HCT116 (cell line): ENCODE measurements around the gene MSI2. TPM values are rescaled to one million over a fixed set of nuclear protein-coding genes. Genes with fewer than 3 reads are reported as not detected.

ENCODE experiments used
- ATAC-seq: fragments of 200-7000 bp; cut with Tn5 transposase; 2 replicates; pipeline ENCODE4 v1.9.1; 2020; ENCODE audit warnings: mild to moderate bottlenecking, moderate library complexity
- BruUV-seq: library from RNA; stranded (reverse); fragments of 400-500 nt; replicated peaks from 2 replicates; lab custom pipeline; 2021; lab: Mats Ljungman, UMichigan
- CTCF ChIA-PET: fragments of 300-600 bp; sonication (Branson Sonifier 250); formaldehyde crosslinking; loops from one replicate; lab custom pipeline; 2021; ENCODE audit warnings: antibody characterized with exemption; lab: Charles Lee
- POLR2A ChIA-PET: fragments of 300-600, 350-600 bp; sonication (Branson Sonifier 250); formaldehyde crosslinking; loops from one replicate; lab custom pipeline; 2021; ENCODE audit warnings: antibody characterized with exemption; lab: Charles Lee
- RAD21 ChIA-PET, 2 experiments: fragments of 300-600 bp; sonication (Branson Sonifier 250); formaldehyde crosslinking; loops; one replicate each; lab custom pipeline; 2023; ENCODE audit warnings: low total read pairs in 2 of 2; ENCODE audit not compliant: uncharacterized antibody in 2 of 2, unreplicated experiment in 2 of 2, low non-redundant PET in 1 of 2; lab: Charles Lee
- DNase-seq: peaks from one replicate; pipeline ENCODE4 v3.0.0-alpha.2; 2010; ENCODE audit warnings: low read depth, low spot score
- H2AFZ ChIP-seq: fragments of 200-600 bp; shearing (Covaris generic), sonication (generic); 2 replicates; pipeline ENCODE4 v1.6.1; 2017; ENCODE audit warnings: low read depth, mixed run types, mixed read lengths, antibody characterized with exemption, low read length; ENCODE audit not compliant: poor library complexity, severe bottlenecking
- H3K27ac ChIP-seq: 2 replicates; pipeline ENCODE4 v1.5.1; 2012; ENCODE audit warnings: low read depth, low read length
- H3K27me3 ChIP-seq: fragments of 200-600 bp; sonication (generic); 2 replicates; pipeline ENCODE4 v1.6.1; 2016; ENCODE audit warnings: mixed run types, low read length, mixed read lengths; ENCODE audit not compliant: insufficient read depth
- H3K36me3 ChIP-seq, 2 experiments: fragments of 200-500 bp in 1 of 2; fragments of 200-600 bp in 1 of 2; sonication (Bioruptor generic) in 1 of 2; sonication (generic) in 1 of 2; 2 replicates each; pipeline versions ENCODE4 v1.5.1 to v1.6.1; 2014 to 2016; ENCODE audit warnings: low read length in 2 of 2, inconsistent platforms in 1 of 2, mixed read lengths in 1 of 2, mixed run types in 1 of 2; ENCODE audit not compliant: insufficient read depth in 2 of 2, control insufficient read depth in 1 of 2
- H3K4me1 ChIP-seq, 2 experiments: fragments of 200-600 bp in 1 of 2; sonication (generic) in 1 of 2; 2 replicates each; pipeline versions ENCODE4 v1.5.1 to v1.6.1; 2012 to 2017; ENCODE audit warnings: low read length in 2 of 2, inconsistent platforms in 1 of 2, mild to moderate bottlenecking in 1 of 2, mixed read lengths in 1 of 2, mixed run types in 1 of 2, moderate library complexity in 1 of 2; ENCODE audit not compliant: insufficient read depth in 2 of 2, control insufficient read depth in 1 of 2
- H3K4me2 ChIP-seq: fragments of 200-600 bp; sonication (generic); 2 replicates; pipeline ENCODE4 v1.6.1; 2017; ENCODE audit warnings: mixed run types, low read length, mixed read lengths
- H3K4me3 ChIP-seq, 2 experiments: fragments of 200-600 bp in 1 of 2; sonication (generic) in 1 of 2; replicated peaks in 1 of 2; 2 replicates each; pipeline ENCODE4 v1.5.1; 2011 to 2016; ENCODE audit warnings: low read length in 2 of 2, control low read depth in 1 of 2, low read depth in 1 of 2, mild to moderate bottlenecking in 1 of 2, mixed read lengths in 1 of 2, mixed run types in 1 of 2
- H3K79me2 ChIP-seq: fragments of 200-600 bp; sonication (generic); 2 replicates; pipeline ENCODE4 v1.6.1; 2017; ENCODE audit warnings: mild to moderate bottlenecking, mixed run types, low read length, moderate library complexity, mixed read lengths; ENCODE audit not compliant: insufficient read depth
- H3K9ac ChIP-seq: fragments of 200-600 bp; sonication (generic); 2 replicates; pipeline ENCODE4 v1.6.1; 2016; ENCODE audit warnings: low read length, mixed read lengths
- H3K9me2 ChIP-seq: fragments of 200-600 bp; sonication (generic), shearing (Covaris generic); 2 replicates; pipeline ENCODE4 v1.6.1; 2017; ENCODE audit warnings: mixed run types, mild to moderate bottlenecking, moderate library complexity; ENCODE audit not compliant: insufficient read depth
- H3K9me3 ChIP-seq, 2 experiments: fragments of 200-500 bp in 1 of 2; fragments of 200-600 bp in 1 of 2; sonication (Bioruptor generic) in 1 of 2; sonication (generic) in 1 of 2; 2 replicates each; pipeline ENCODE4 v1.6.1; 2014 to 2017; ENCODE audit warnings: low read length in 2 of 2, mixed read lengths in 2 of 2, inconsistent platforms in 1 of 2, low read depth in 1 of 2, mild to moderate bottlenecking in 1 of 2, mixed run types in 1 of 2, moderate library complexity in 1 of 2; ENCODE audit not compliant: control insufficient read depth in 1 of 2, insufficient read depth in 1 of 2
- H4K20me1 ChIP-seq: fragments of 200-600 bp; sonication (generic), shearing (Covaris generic); 2 replicates; pipeline ENCODE4 v1.6.1; 2017; ENCODE audit warnings: mixed run types, mild to moderate bottlenecking, moderate library complexity; ENCODE audit not compliant: insufficient read depth
- ATF3 ChIP-seq: IDR thresholded peaks from 2 replicates; pipeline ENCODE4 v1.6.1; 2012
- CBX3 ChIP-seq: IDR thresholded peaks from 2 replicates; pipeline ENCODE4 v1.6.1; 2012; ENCODE audit warnings: low read depth
- CEBPB ChIP-seq: IDR thresholded peaks from 2 replicates; pipeline ENCODE4 v1.6.1; 2012; ENCODE audit warnings: low read depth
- EGR1 ChIP-seq: IDR thresholded peaks from 2 replicates; pipeline ENCODE4 v1.6.1; 2012; ENCODE audit warnings: low read depth
- EZH2 ChIP-seq: fragments of 200-600 bp; sonication (generic); IDR thresholded peaks from 2 replicates; pipeline ENCODE4 v1.6.1; 2017; ENCODE audit warnings: antibody characterized with exemption, mixed run types
- EZH2phosphoT487 ChIP-seq: fragments of 200-600 bp; IDR thresholded peaks from 2 replicates; pipeline ENCODE4 v1.6.1; 2018; ENCODE audit warnings: antibody characterized with exemption, borderline replicate concordance
- FOSL1 ChIP-seq: IDR thresholded peaks from 2 replicates; pipeline ENCODE4 v1.6.1; 2012; ENCODE audit warnings: low read depth
- JUND ChIP-seq: IDR thresholded peaks from 2 replicates; pipeline ENCODE4 v1.6.1; 2012
- MAX ChIP-seq: IDR thresholded peaks from 2 replicates; pipeline ENCODE4 v1.6.1; 2012
- POLR2AphosphoS5 ChIP-seq: IDR thresholded peaks from 2 replicates; pipeline ENCODE4 v1.6.1; 2011; ENCODE audit warnings: mild to moderate bottlenecking, low read depth, low read length, moderate library complexity
- RAD21 ChIP-seq: IDR thresholded peaks from 2 replicates; pipeline ENCODE4 v1.6.1; 2012; ENCODE audit warnings: low read depth, mild to moderate bottlenecking
- SIN3A ChIP-seq: IDR thresholded peaks from 2 replicates; pipeline ENCODE4 v1.6.1; 2012; ENCODE audit warnings: low read depth
- SP1 ChIP-seq: IDR thresholded peaks from 2 replicates; pipeline ENCODE4 v1.6.1; 2012; ENCODE audit warnings: low read depth
- SRF ChIP-seq: IDR thresholded peaks from 2 replicates; pipeline ENCODE4 v1.6.1; 2012; ENCODE audit warnings: low read depth
- TCF7L2 ChIP-seq: IDR thresholded peaks from 2 replicates; pipeline ENCODE4 v1.7.0; 2011; ENCODE audit warnings: borderline replicate concordance, inconsistent platforms; ENCODE audit not compliant: insufficient read depth, insufficient read length; ENCODE audit errors: extremely low read depth
- YY1 ChIP-seq: IDR thresholded peaks from 2 replicates; pipeline ENCODE4 v1.6.1; 2011; ENCODE audit warnings: low read length, low read depth, moderate library complexity, mild to moderate bottlenecking; ENCODE audit not compliant: insufficient replicate concordance; ENCODE audit errors: extremely low read depth
- ZBTB33 ChIP-seq: IDR thresholded peaks from 2 replicates; pipeline ENCODE4 v1.6.1; 2011; ENCODE audit warnings: mild to moderate bottlenecking, low read length, moderate library complexity; ENCODE audit not compliant: insufficient replicate concordance; ENCODE audit errors: extremely low read depth
- ZNF274 ChIP-seq: fragments of 200-500 bp; sonication (Bioruptor generic); IDR thresholded peaks from 2 replicates; pipeline ENCODE4 v1.6.1; 2014; ENCODE audit warnings: mild to moderate bottlenecking, low read depth, low read length, inconsistent platforms
- intact Hi-C: fragments of 100-400 bp; cut with micrococcal nuclease; formaldehyde crosslinking; loops from 2 replicates; pipeline ENCODE4 v1.10.0; 2022
- total RNA-seq: library from RNA; stranded (reverse); gene quantifications from one replicate; pipeline ENCODE4 v1.2.1, GENCODE V29; 2021; ENCODE audit not compliant: unreplicated experiment
- TF ChIP-seq, protein P1 (sequence below), 3 experiments: fragments of 200-600 bp in 1 of 3; sonication (generic) in 1 of 3; IDR thresholded peaks in 2 of 3; conservative IDR thresholded peaks in 1 of 3; 2 replicates each; pipeline ENCODE4 v1.5.1; 2012 to 2017; ENCODE audit warnings: low read depth in 2 of 3, low read length in 2 of 3, antibody characterized with exemption in 1 of 3, borderline replicate concordance in 1 of 3, control low read depth in 1 of 3, mild to moderate bottlenecking in 1 of 3, mixed read lengths in 1 of 3, mixed run types in 1 of 3, moderate library complexity in 1 of 3; ENCODE audit not compliant: insufficient read depth in 1 of 3

The MSI2 gene
- total RNA-seq, 1 experiment from 2014 or later: 137 TPM

- CTCF ChIA-PET: interaction anchor here (2.0 kb wide), 1 partner anchor 12 kb away, joined by 5 read pairs; no protein-coding TSS in a partner anchor
- DNase-seq (no peak), ATAC-seq (no peak)
- Histone ChIP-seq H3K79me2 (peaks cover 3% of the 10 kb centered on the region; the same call in 1 of the 2 replicates), H3K4me1 (peaks cover 29 to 32% of the 10 kb centered on the region in 2 experiments), H3K4me3 (no peak overlapping the region), H3K27me3 (no peaks in the 10 kb centered on the region), H3K9ac (no peak overlapping the region), H3K36me3 (no peaks in the 10 kb centered on the region), H2AFZ (no peak overlapping the region), H4K20me1 (no peaks in the 10 kb centered on the region), H3K4me2 (no peak overlapping the region), H3K9me3 (no peaks in the 10 kb centered on the region), H3K27ac (no peak overlapping the region), H3K9me2 (no peaks in the 10 kb centered on the region)
- RAD21 ChIA-PET: no interaction called here
- POLR2A ChIA-PET: no interaction called here
- intact Hi-C loops: no loop called here
- BruUV-seq: no TSS peak
- TF ChIP-seq EZH2: no peak
- no peak for TF ChIP-seq EGR1
- no peak for TF ChIP-seq SIN3A
- TF ChIP-seq ATF3: no peak
- TF ChIP-seq YY1: no peak
- TF ChIP-seq SRF: no peak
- TF ChIP-seq MAX: no peak
- no peak for TF ChIP-seq ZNF274
- TF ChIP-seq CBX3: no peak
- TF ChIP-seq, protein P1, sequence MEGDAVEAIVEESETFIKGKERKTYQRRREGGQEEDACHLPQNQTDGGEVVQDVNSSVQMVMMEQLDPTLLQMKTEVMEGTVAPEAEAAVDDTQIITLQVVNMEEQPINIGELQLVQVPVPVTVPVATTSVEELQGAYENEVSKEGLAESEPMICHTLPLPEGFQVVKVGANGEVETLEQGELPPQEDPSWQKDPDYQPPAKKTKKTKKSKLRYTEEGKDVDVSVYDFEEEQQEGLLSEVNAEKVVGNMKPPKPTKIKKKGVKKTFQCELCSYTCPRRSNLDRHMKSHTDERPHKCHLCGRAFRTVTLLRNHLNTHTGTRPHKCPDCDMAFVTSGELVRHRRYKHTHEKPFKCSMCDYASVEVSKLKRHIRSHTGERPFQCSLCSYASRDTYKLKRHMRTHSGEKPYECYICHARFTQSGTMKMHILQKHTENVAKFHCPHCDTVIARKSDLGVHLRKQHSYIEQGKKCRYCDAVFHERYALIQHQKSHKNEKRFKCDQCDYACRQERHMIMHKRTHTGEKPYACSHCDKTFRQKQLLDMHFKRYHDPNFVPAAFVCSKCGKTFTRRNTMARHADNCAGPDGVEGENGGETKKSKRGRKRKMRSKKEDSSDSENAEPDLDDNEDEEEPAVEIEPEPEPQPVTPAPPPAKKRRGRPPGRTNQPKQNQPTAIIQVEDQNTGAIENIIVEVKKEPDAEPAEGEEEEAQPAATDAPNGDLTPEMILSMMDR (IDR thresholded peaks at IDR 0.05 in 2 of 3, conservative IDR thresholded peaks at IDR 0.05 in 1 of 3; ENCODE audit: borderline replicate concordance in 1 of 3, insufficient read depth in 1 of 3, low read depth in 2 of 3, low read length in 2 of 3): no peak
- no peak for TF ChIP-seq FOSL1
- TF ChIP-seq TCF7L2: no peak
- TF ChIP-seq SP1: no peak
- no peak for TF ChIP-seq ZBTB33
- TF ChIP-seq JUND: no peak
- TF ChIP-seq EZH2phosphoT487: no peak
- no peak for TF ChIP-seq CEBPB
- TF ChIP-seq RAD21: no peak
- no peak for TF ChIP-seq POLR2AphosphoS5
Observed at GRCh38 chr17:57527221-57528057, 271.1 kb downstream of the MSI2 start.
